Measurements from ENCODE around the gene CTBP1.

The CTBP1 gene

GRCh38 chr4:1170976-1171310, 78.0 kb downstream of the CTBP1 start:
- H3K27me3 ChIP-seq (ENCODE audit: control insufficient read depth, insufficient read depth, low read length): peaks cover 21% of the 10 kb centered on the region
- H3K27ac ChIP-seq (ENCODE audit: low read depth, low read length): no peak overlapping the region
- H3K4me3 ChIP-seq (ENCODE audit: low read length): no peak overlapping the region
- H3K36me3 ChIP-seq (ENCODE audit: control insufficient read depth, insufficient read depth, low read length): no peaks in the 10 kb centered on the region
- H3K9ac ChIP-seq (ENCODE audit: low read length): no peak overlapping the region
- no peaks in the 10 kb centered on the region for H3K4me1 ChIP-seq (ENCODE audit: control insufficient read depth, insufficient read depth, low read length)

- H3K4me1 ChIP-seq (ENCODE audit: control insufficient read depth, insufficient read depth, low read length): no peaks in the 10 kb centered on the region
These were observed 78.6 kb downstream of the CTBP1 start for GRCh38 chr4:1170156-1170975.

DNA sequence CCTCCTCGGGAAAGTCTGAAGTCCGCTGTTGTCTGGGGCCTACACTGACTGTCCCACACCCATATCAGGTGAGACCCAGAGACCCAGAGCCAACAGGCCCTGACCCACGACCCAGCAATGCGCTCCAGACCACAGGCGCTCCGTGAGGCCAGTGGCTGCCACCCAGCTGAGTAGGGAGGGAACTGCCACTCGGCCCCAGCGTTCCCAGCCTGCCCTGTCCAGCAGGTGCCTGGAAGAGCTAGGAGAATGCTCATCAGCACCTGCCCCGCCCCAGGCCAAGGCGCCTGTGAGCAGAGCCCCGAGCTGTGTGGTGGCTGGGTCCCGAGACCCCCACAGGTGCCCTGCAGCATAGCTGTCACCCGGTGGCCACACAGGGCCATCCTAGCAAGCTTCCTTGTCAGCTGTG, 79.2 kb downstream of the CTBP1 start:
- H3K36me3 ChIP-seq (ENCODE audit: control insufficient read depth, insufficient read depth, low read length): no peaks in the 10 kb centered on the region
- H3K27me3 ChIP-seq (ENCODE audit: control insufficient read depth, insufficient read depth, low read length): peaks cover 21% of the 10 kb centered on the region
- no peak overlapping the region for H3K9ac ChIP-seq (ENCODE audit: low read length)
- H3K4me1 ChIP-seq (ENCODE audit: control insufficient read depth, insufficient read depth, low read length): no peaks in the 10 kb centered on the region
- no peak overlapping the region for H3K27ac ChIP-seq (ENCODE audit: low read depth, low read length)
- no peak overlapping the region for H3K4me3 ChIP-seq (ENCODE audit: low read length)

More at GRCh38 chr4:1170156-1170975, 78.6 kb downstream of the CTBP1 start:
- Histone ChIP-seq H3K27ac (ENCODE audit: low read depth, low read length) (no peak overlapping the region), H3K9ac (ENCODE audit: low read length) (no peak overlapping the region), H3K27me3 (ENCODE audit: control insufficient read depth, insufficient read depth, low read length) (peaks cover 21% of the 10 kb centered on the region), H3K4me3 (ENCODE audit: low read length) (no peak overlapping the region), H3K36me3 (ENCODE audit: control insufficient read depth, insufficient read depth, low read length) (no peaks in the 10 kb centered on the region)

- Histone ChIP-seq H3K27me3 (ENCODE audit: control insufficient read depth, insufficient read depth, low read length) (peaks cover 21% of the 10 kb centered on the region), H3K27ac (ENCODE audit: low read depth, low read length) (no peak overlapping the region), H3K4me3 (ENCODE audit: low read length) (no peak overlapping the region)
These were observed 79.7 kb downstream of the CTBP1 start for GRCh38 chr4:1169171-1169671.

GRCh38 chr4:1168191-1169101, 80.5 kb downstream of the CTBP1 start:
- Histone ChIP-seq H3K9ac (ENCODE audit: low read length) (no peak overlapping the region), H3K4me3 (ENCODE audit: low read length) (no peak overlapping the region), H3K27ac (ENCODE audit: low read depth, low read length) (no peak overlapping the region), H3K27me3 (ENCODE audit: control insufficient read depth, insufficient read depth, low read length) (peaks cover 21% of the 10 kb centered on the region), H3K4me1 (ENCODE audit: control insufficient read depth, insufficient read depth, low read length) (no peaks in the 10 kb centered on the region), H3K36me3 (ENCODE audit: control insufficient read depth, insufficient read depth, low read length) (no peaks in the 10 kb centered on the region)

More at GRCh38 chr4:1169171-1169671, 79.7 kb downstream of the CTBP1 start:
- H3K9ac ChIP-seq (ENCODE audit: low read length): no peak overlapping the region
- H3K4me1 ChIP-seq (ENCODE audit: control insufficient read depth, insufficient read depth, low read length): no peaks in the 10 kb centered on the region
- no peaks in the 10 kb centered on the region for H3K36me3 ChIP-seq (ENCODE audit: control insufficient read depth, insufficient read depth, low read length)

- Histone ChIP-seq H3K4me3 (ENCODE audit: low read length) (peak overlapping the region; percentile 75), H3K27ac (ENCODE audit: low read depth, low read length) (peak overlapping the region; percentile 28), H3K27me3 (ENCODE audit: control insufficient read depth, insufficient read depth, low read length) (peaks cover 16% of the 10 kb centered on the region), H3K9ac (ENCODE audit: low read length) (peak overlapping the region; percentile 14), H3K4me1 (ENCODE audit: control insufficient read depth, insufficient read depth, low read length) (no peaks in the 10 kb centered on the region), H3K36me3 (ENCODE audit: control insufficient read depth, insufficient read depth, low read length) (no peaks in the 10 kb centered on the region)
These were observed 81.5 kb downstream of the CTBP1 start for GRCh38 chr4:1167244-1167949.

- no peak overlapping the region for H3K9ac ChIP-seq (ENCODE audit: low read length)
- H3K27ac ChIP-seq (ENCODE audit: low read depth, low read length): no peak overlapping the region
- H3K4me1 ChIP-seq (ENCODE audit: control insufficient read depth, insufficient read depth, low read length): no peaks in the 10 kb centered on the region
- H3K4me3 ChIP-seq (ENCODE audit: low read length): peak overlapping the region; percentile 75
- H3K36me3 ChIP-seq (ENCODE audit: control insufficient read depth, insufficient read depth, low read length): no peaks in the 10 kb centered on the region
- H3K27me3 ChIP-seq (ENCODE audit: control insufficient read depth, insufficient read depth, low read length): peaks cover 16% of the 10 kb centered on the region
These were observed 82.3 kb downstream of the CTBP1 start for GRCh38 chr4:1166509-1167243.

DNA sequence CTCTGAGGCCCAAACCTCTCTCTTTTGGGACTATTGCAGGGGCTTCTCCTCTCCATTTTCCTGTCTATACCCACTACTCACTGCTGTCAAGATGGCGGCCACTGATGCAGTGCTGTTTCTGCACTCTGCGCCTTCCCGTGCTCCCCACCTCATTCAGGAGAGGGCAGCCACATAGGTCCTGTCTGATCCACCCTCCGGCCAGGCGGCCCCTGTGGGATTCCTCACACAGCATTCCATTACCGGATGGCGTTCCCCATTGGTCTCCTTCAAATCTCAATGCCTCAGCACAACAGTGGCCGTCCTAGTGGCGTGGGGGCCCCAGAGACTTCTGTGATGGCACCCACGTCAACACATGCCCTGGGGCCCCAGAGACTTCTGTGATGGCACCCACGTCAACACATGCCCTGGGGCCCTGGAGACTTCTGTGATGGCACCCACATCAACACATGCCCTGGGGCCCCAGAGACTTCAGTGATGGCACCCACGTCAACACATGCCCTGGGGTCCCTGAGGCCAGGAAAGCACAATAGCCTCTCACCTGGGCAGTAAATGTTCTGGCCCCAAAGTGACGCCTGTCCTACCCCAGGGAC, 83.9 kb downstream of the CTBP1 start:
- H3K4me3 ChIP-seq (ENCODE audit: low read length): no peak overlapping the region
- no peaks in the 10 kb centered on the region for H3K4me1 ChIP-seq (ENCODE audit: control insufficient read depth, insufficient read depth, low read length)
- no peak overlapping the region for H3K27ac ChIP-seq (ENCODE audit: low read depth, low read length)
- H3K36me3 ChIP-seq (ENCODE audit: control insufficient read depth, insufficient read depth, low read length): no peaks in the 10 kb centered on the region
- no peak overlapping the region for H3K9ac ChIP-seq (ENCODE audit: low read length)
- H3K27me3 ChIP-seq (ENCODE audit: control insufficient read depth, insufficient read depth, low read length): peaks cover 5% of the 10 kb centered on the region

DNA sequence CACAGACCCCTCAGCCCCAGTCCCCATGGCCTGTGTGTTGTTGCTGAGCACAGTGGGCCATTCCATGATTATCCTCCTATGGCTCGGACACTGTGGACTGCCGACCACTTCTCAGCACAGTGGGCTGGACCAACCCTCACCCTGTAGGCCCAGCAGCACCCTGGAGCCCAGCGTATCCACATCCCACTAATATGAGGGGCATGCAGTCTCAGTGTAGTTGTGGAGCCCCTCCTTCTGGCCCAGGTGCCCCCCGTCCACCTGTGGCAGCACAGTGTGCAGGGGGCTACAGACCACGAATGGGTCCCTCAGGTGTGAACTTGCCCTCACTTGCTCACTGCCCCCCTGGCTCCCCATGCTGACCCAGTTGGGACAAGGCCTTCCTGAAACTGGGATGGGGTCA, 84.5 kb downstream of the CTBP1 start:
- Histone ChIP-seq H3K9ac (ENCODE audit: low read length) (no peak overlapping the region), H3K27me3 (ENCODE audit: control insufficient read depth, insufficient read depth, low read length) (peaks cover 5% of the 10 kb centered on the region), H3K4me1 (ENCODE audit: control insufficient read depth, insufficient read depth, low read length) (no peaks in the 10 kb centered on the region), H3K4me3 (ENCODE audit: low read length) (no peak overlapping the region), H3K27ac (ENCODE audit: low read depth, low read length) (no peak overlapping the region), H3K36me3 (ENCODE audit: control insufficient read depth, insufficient read depth, low read length) (no peaks in the 10 kb centered on the region)

- Histone ChIP-seq H3K27ac (ENCODE audit: low read depth, low read length) (no peak overlapping the region), H3K9ac (ENCODE audit: low read length) (no peak overlapping the region), H3K4me1 (ENCODE audit: control insufficient read depth, insufficient read depth, low read length) (no peaks in the 10 kb centered on the region), H3K4me3 (ENCODE audit: low read length) (no peak overlapping the region), H3K36me3 (ENCODE audit: control insufficient read depth, insufficient read depth, low read length) (no peaks in the 10 kb centered on the region), H3K27me3 (ENCODE audit: control insufficient read depth, insufficient read depth, low read length) (peaks cover 3% of the 10 kb centered on the region)
These were observed 84.9 kb downstream of the CTBP1 start for GRCh38 chr4:1164040-1164439.

Measured in rectal smooth muscle tissue (tissue), 1 donor.